ENCODE measurements around the gene HAGHL.
"Not testable (repeated sequence)": the region's sequence is repeated elsewhere in the genome, so short reads cannot be mapped to it uniquely, and the experiment has no call there.

The HAGHL gene

DNA sequence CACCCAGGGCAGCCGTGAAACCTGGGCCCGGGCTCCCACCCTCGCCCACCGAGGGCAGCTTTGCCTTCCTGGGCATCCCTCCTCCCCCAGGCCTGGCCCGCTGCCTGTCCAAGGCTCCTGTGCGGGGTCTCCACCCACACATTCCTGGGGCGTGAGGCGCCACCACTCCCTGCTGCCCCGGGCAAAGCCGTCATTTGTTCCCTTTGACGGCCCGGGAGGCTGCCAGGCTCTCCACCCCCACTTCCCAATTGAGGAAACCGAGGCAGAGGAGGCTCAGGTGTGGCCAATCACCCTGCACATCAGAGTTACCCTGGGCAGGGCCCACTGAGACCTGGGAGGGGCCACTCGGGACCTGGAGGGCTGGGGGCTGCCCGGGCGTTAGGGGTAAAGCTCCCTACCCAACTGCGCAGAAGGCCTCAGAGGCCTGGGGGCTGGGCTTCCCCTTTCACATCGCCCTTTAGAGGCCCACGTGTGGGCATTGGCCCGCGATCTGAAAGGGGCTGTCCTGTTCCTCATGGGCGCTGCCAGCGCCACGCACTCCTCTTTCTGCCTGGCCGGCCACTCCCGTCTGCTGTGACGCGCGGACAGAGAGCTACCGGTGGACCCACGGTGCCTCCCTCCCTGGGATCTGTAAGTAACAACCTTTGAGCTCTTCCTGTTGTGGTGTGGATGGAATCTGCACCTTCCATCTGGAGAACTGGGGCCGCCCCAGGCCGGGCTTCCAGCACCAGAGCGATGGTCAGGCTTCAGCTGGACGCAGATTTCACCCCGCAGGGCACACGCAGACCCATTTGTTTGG is 33.8 kb downstream of the HAGHL start, which contains the start of gene MSLN:
TSS of gene MSLN (plus strand) at position 190 of the 799 bp plus-strand sequence. CDS start 1,947 bp downstream, outside the sequence.
- no peak for DNase-seq

DNA sequence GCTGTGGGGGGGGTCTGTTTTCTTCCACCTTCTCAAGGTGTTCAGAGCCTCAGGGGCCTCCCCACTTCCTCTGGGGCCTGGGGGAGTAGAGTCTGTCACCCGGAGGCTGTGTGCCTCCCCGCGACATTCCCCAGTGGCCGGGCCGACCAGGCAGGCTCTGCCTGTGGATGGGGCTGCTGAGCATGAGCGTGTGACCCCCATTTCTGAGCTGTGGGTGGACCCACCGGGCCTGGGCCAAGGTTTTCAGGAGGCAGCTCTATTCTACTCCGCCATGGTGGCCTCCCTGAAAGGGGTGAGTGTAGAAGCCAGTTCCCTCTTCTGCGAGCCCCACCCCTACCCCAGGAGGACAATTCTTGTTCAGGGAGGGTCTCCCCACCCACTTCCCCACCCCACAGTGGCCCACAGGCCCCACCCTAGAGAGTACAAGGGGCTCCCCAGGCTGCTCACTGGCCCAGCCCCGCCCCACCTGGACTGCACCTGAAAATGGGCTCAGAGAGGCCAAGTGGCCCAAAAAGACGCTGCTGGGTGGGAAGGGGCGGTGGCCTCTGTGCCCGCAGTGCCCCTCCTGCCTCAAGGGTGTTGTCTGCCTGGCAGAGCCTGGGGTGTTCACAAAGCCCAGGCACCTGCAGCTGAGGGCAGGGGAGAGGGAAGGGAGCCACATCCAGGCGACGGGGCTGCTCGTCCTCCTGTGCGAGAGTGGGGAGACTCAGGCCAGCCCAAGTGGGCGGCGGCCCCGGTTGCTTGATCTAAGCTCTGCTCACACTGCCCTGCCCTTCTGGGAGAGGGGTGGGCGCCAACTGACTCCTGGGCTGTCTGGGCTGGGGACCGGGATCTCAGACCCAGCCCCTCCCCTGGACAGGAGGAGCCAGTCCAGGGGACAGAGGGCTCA is 35.0 kb downstream of the HAGHL start:
- no peak for DNase-seq

GRCh38 chr16:762595-763268 is 35.8 kb downstream of the HAGHL start:
- DNase-seq, result no peak

GRCh38 chr16:763369-764183 is 36.7 kb downstream of the HAGHL start:
- no peak for DNase-seq

- no peak for DNase-seq
Observed at GRCh38 chr16:764184-764750, 37.4 kb downstream of the HAGHL start.

DNA sequence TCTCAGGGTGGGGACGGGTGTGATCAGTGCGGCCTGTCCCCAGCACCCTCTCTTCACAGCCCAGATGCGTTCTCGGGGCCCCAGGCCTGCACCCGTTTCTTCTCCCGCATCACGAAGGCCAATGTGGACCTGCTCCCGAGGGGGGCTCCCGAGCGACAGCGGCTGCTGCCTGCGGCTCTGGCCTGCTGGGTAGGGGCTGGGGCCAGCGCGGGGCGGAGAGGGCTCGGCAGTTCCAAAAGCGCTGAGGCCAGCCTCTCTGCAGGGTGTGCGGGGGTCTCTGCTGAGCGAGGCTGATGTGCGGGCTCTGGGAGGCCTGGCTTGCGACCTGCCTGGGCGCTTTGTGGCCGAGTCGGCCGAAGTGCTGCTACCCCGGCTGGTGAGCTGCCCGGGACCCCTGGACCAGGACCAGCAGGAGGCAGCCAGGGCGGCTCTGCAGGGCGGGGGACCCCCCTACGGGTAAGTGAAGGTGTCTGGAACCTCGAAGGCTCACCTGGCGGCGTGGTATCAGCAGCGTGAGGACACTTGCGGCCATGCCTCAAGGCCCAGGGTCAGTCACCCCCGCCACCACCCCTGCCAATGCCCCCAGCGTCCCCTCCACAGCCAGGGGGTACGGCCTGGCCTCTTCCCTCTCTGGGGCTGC is 38.1 kb downstream of the HAGHL start:
- no peak for DNase-seq

GRCh38 chr16:765488-765865 is 38.6 kb downstream of the HAGHL start:
- DNase-seq, result no peak

DNA sequence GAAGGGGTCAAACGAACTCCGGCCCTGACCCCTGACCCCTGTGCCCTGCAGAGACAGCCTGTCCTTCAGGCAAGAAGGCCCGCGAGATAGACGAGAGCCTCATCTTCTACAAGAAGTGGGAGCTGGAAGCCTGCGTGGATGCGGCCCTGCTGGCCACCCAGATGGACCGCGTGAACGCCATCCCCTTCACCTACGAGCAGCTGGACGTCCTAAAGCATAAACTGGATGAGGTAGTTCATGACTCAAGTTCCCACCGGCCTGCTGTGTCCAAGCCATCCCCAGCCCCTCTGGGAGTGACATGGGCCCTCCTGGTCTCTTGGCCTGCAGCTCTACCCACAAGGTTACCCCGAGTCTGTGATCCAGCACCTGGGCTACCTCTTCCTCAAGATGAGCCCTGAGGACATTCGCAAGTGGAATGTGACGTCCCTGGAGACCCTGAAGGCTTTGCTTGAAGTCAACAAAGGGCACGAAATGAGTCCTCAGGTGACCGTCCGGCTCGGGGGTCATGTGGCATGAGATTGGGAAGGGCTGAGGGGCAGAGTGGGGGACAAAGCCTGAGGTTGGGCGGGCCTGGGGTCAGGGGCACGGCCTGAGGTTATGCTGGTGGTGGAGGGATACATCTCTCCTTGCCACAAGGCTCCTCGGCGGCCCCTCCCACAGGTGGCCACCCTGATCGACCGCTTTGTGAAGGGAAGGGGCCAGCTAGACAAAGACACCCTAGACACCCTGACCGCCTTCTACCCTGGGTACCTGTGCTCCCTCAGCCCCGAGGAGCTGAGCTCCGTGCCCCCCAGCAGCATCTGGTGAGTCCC is 39.3 kb downstream of the HAGHL start:
- no peak for DNase-seq

- DNase-seq, result no peak
Observed at GRCh38 chr16:766820-767640, 40.1 kb downstream of the HAGHL start.

- DNase-seq, result no peak
Observed at GRCh38 chr16:767743-768235, 40.9 kb downstream of the HAGHL start.

DNA sequence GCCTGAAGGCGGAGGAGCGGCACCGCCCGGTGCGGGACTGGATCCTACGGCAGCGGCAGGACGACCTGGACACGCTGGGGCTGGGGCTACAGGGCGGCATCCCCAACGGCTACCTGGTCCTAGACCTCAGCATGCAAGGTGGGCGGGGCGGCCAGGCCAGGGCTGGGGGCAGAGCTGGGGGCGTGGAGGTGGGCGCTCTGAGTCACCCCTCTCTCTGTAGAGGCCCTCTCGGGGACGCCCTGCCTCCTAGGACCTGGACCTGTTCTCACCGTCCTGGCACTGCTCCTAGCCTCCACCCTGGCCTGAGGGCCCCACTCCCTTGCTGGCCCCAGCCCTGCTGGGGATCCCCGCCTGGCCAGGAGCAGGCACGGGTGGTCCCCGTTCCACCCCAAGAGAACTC is 41.5 kb downstream of the HAGHL start:
- DNase-seq, result no peak

DNA sequence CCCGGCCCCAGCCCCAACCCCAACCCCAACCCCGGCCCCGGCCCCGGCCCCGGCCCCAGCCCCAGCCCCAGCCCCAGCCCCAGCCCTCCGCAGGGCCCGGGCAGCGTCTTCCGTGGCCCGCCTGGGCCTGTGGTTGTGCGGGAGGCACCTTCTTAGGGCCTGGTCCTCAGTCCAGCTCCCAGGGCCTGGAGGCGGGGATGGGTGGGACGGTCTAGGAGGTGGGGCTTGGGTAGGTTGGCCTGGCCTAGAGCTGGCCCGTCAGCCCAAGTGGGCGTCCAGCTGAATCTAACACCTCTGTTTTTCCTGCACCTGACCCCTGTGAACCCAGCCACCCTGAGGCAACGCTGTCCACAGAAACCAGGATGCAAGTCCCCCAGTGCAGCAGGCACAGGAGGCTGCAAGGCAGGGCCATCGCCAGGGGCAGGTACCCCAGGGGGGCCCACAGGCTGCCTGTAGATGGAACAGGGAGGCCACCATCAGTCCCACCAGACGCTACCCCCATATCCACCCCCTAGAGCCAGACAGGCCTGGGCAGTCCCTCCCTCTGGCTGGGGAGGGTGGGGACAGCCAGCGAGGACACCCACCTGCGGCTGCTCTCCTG is 42.4 kb downstream of the HAGHL start:
- no peak for DNase-seq

DNA sequence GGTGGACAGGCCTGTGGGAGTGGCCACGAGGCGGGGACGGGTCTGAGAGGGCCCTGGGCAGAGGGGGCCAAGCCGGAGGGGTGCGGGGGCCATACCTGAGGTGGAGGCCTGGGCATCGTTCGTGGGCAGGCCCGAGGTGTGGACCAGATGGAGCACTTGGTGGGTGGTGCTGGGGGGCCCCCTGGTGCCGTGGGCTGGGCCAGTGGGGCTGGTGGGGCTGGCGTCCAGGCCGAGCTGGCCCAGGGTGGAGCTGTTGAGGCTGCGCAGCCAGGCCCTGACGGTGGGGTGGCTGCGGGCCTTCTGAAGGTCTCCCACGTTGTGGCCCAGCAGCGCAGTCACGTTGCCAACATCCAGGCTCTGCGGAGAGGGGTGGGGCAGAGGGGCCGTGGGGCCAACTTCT is 43.0 kb downstream of the HAGHL start:
- DNase-seq, result no peak

GRCh38 chr16:770411-770810 is 43.5 kb downstream of the HAGHL start:
- no peak for DNase-seq

DNA sequence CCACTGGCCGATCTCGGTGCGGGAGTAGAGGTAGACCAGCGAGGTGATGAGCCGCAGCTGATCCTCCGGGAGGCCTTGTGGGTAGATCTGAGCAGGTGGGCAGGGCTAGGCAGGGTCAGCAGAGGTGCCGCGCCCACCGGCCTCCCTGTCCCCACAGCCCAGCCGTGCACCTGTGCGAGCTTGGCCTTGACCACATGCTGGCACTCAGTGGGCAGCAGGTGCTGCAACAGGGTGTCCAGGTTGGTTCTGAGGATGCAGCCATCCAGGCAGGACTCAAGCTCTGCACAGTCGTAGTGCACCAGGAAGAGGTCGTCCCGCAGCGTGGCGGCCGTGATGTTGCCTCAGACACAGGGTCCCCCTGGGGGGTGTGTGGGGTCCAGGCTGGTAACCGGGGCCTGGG is 46.1 kb downstream of the HAGHL start:
- DNase-seq, result no peak

- DNase-seq, result no peak
Observed at GRCh38 chr16:774086-775001, 47.4 kb downstream of the HAGHL start.

DNA sequence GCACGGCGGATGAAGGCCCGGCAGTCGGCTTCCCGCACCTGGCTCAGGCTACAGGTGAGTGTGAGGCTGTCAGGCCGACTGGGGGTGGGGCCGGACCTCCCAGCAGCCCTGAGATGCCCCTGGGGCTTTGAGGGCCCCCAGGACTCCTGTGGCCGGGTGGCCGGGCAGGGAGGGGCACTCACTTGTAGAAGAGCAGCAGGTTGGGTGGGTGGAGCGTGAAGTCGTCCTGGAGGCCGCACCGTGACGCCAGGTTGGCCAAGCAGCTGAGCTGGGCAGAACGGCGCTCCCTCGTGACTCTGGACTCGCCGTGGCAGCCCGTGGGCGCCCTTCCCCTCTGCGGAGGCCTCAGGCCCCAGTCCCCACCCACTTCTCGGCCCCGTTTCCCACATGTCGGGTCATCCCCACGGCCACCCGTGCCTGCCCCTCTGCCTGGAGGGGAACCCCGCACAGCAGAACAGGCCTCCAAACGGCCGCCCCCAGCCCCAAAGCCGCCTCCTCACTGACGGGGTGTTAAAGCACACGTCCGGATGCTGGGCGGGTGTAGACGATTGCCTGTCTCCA is 48.4 kb downstream of the HAGHL start:
- no peak for DNase-seq

- not testable (repeated sequence) for DNase-seq
Observed at GRCh38 chr16:776298-776697, 49.4 kb downstream of the HAGHL start.
